ENCODE data around the gene LIFR.
"Not testable (repeated sequence)": the region's sequence is repeated elsewhere in the genome, so short reads cannot be mapped to it uniquely, and the experiment has no call there.

The LIFR gene

DNA sequence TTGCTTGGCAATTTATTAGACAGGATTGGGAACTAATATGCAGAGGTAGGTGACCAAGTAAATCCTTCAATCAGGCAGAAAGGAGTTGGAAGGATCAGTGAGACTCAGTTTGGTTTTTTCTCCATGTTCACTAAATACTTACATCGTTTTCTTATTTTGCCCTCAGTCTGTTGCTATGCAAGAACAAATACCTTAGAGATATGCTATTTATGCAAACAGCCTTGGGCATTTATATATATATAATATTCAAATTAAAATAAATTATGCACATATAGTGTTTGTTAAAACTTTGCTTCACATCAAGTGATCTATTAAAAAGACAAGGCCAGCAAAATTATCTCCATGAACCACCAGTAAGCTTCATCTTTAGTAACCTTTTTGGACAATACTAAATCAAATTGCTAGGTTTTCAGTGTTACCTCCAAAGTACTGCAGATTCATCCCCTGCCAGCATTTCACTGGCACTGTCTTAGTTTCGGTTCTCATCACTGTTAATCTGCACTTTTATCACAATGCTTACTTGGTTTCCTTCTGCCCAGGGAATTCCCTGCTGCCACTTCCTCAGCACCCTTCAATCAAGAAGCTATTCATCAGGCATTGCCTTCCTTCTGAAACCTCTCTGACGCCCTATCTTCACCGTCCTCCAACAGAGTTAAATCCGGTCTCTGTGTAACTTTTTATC, 26.0 kb upstream of the LIFR start:
- FAIRE-seq = no peak

DNA sequence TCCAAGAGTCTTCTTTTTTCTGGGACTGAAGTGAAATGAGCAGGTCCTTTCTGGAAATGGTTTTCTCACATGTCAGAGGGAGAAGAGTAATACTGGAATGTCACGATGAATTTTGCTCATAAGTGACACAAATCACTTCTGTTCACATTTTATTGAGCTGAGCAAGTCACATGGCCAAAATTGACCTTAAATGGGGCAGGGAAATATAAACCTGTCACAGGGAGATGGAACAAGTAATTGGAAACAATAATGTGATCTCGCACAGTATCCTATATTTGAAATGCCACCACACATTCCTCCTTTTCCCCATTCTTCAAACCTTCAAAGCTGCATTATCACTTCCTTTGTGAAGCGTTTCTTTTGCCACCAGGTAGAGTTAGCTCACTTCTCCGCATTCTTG, 25.2 kb upstream of the LIFR start:
- no peak for FAIRE-seq

DNA sequence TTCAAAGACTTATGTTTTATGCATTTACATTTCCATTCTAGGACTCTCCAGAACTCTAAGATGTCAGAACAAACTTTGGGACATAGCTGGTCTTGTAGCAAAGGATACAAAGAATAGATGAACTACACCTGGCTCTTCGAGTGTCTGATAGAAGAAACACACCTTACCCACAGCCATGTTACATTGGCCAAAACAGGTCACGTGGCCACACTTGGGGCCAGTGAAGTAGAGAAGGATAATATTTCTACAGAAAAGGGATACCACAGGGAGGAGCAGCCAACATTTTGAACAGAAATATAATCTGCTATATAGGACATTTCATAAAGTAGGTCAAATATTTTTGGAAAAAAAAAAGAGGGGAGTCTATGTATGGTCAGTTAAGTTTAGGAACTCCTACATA, 22.7 kb upstream of the LIFR start:
- FAIRE-seq = no peak

DNA sequence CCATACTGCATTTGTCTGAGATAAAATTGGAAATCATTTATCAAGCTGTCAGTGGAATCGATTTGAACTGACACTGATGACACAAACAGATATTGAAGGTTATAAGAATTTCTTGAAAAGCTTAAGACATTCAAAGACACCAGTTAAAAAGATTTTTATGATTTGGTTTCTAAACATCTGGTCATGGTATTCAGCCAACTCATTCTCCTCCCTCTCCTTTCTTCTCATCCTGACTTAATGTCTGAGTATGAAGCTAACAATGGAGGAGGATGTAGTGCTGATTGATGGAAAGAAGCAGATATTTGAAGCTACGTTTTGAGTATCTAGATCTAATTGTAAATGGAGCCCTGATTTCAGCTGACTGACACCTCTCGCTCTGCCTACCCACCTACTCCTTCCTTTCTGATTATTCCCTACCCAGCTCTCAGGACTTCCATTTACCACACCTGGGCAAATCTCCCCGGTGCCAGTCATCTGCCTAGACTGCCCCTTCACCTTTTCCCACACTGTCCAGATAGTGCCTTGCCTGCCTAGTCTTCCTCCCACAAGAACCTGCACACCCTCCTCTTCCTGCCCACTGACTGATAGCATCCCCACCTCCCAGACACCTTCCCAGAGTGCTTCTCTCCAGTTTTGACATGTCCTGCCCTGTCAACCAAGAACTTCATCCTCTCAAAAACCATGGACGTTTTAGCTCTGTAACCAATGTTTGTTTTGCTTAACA, 20.7 kb upstream of the LIFR start:
- no peak for FAIRE-seq

DNA sequence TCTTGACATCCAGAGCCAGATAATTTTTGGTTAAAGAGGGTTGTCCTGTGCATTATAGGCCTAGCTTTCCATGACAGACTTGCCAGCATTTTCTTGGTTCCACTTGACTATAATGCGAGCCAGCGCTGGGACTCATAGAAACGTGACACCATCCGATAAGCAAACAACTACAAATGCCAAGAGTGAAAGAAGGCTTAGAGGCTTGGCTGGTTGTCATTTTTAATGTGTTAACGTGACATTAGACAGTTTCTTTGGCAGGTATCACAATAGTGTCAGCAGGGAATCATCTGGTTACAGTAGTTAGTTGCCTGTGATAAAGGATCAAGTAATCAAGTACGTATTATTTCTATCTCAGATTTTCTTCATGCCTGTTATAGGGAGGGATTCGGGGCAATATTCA, 20.0 kb upstream of the LIFR start:
- FAIRE-seq = no peak

DNA sequence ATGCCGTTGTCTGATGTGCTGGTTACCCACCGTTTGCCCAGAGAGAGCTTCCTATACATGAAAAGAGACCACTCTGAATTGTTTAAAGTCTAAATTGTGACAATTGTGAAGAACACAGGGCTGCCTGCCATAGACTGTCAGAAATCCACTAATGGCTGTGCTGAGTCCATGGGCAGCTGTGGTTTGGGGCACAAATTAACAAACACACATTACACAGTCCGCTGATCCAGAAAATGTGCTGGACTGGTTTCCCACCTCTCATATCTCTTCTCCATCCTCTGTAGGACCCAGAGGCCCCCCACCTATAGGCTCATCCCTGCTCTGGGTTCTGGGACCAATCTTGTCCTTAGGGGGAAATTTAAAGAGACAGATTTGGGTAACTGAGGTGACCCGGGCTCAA, 19.0 kb upstream of the LIFR start:
- no peak for FAIRE-seq

DNA sequence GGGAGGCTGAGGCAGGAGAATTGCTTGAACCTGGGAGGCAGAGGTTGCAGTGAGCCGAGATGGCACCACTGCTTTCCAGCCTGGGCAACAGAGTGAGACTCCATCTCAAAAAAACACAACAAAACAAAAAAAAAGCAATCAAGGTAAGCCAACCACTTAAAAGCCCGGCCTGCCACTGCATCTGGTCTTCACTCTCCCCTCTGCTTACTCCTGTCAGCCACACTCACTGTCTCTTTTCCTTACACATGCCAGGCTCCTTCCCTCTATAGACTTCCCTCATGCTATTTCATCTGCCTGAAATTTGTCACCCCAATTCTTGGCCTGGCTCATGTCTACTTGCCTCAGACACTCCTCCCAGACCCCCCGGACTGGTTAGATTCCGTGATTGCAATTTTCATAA, 17.6 kb upstream of the LIFR start:
- FAIRE-seq = no peak

DNA sequence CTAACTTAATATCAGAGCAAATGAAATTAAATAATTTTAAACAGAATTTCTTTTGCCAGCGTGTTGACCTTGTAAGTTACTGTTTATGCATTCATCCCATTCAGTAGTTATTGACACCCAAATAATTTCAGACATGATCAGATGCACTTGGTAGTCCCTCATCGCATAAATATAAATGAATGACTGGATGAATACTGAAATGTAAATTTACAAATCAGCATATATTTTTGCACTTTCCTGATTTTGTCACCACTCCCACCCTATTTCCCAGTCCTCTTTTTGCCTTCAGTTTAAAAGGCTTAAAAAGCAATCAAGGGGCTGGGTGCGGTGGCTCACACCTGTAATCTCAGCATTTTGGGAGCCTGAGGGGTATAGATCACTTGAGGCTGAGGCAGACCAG, 17.1 kb upstream of the LIFR start:
- no peak for FAIRE-seq

DNA sequence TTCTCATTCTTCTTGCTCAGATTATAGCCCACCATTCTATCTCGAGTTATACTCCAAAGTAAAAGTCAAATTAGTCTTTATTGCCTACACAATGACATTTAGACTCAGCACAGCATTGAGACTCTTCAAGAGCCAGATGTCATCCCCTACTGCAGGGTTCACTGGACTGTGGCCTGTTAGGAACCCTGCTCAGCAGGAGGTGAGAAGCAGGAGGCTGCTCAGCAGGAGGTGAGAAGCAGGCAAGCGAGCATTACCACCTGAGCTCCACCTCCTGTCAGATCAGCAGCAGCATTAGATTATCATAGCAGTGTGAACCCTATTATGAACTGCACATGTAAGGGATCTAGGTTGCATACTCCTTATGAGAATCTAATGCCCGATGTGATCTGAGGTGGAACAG, 12.7 kb upstream of the LIFR start:
- no peak for FAIRE-seq

DNA sequence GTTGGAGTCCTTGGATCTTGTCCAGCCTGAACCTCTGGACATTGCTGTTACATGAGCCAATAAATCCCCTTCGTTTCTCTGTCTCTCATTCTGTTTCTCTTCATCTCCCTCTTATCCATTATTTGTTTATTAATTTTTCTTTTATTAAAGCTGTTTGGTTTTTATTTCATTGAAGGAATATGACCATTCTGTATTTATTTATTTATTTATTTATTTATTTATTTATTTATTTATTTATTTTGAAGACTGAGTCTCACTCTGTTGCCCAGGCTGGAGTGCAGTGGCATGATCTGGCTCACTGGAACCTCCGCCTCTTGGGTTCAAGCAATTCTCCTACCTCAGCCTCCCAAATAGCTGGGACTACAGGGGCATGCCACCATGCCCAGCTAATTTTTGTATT, 10.9 kb upstream of the LIFR start:
- FAIRE-seq = not testable (repeated sequence)

DNA sequence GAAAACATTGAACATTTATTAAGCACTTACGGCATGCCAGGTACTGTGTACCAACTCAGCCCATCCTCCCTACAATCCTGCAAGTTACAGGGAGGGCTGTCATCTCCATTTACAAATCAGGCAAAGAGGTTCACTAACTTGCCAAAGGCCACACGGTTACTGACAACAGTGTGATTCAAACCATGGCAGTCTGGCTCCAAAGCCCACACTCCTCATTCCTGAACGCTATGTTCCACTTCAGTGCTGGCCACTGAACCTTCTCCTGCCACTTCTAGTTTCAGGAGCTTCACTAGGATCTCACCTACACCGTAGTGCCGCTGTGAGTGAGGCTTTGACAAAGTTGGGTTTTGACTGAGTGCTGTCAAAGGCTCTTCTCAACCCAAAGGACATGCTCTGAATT, 7.2 kb upstream of the LIFR start:
- FAIRE-seq = no peak

DNA sequence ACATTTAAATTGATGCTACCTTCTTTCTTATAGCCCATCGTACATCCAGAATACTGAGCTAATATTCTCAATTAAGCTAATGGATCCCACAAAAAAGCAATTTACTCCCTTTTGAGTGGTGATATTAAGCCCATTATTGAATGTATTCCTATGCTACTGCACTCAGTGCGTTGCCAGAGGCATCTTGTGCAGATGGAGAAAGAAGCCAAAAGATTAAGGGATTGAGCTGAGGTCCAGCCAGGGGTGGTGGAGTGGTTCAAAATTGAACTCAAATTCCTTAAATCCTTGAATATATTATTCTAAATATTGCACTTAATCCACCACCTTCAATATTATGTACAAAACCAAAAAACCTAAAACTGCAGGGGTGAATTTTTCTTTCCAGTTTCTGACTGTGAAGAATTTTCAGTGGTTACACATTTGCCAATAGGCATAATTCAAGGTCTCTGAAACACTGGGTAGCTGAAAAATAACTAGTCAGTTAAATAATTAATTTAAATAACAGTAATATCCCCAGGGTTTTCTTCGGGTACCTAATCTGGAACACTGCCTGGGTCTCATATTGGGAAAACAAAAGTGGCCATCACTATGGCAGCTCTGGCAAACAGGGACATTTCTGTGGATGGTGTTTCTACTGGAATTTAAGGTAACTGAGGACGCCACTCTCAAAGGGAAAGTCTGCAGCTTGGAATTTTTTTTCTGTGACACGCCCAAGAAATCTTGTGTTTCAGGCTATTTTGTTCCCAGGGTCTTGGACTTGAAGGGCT, 6.2 kb upstream of the LIFR start:
- no peak for FAIRE-seq

DNA sequence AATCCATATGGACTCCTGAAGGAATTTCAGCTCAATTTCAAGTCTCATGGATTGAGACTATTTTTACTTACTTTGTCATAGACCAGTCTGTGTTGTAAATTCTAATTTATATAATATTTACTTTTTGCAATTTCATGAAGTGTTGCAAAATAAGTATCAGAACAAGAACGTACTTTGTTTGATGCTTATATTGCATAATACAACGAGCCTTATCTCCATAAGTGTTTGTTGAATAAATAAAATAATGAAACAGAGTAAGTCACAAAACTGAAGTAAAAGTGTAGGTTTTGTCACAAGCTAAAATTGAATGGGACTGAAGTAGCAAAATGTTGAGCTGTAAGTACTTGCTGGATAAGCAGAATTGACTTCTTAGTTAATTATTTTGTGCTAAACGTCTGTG, 3.0 kb upstream of the LIFR start:
- no peak for FAIRE-seq

DNA sequence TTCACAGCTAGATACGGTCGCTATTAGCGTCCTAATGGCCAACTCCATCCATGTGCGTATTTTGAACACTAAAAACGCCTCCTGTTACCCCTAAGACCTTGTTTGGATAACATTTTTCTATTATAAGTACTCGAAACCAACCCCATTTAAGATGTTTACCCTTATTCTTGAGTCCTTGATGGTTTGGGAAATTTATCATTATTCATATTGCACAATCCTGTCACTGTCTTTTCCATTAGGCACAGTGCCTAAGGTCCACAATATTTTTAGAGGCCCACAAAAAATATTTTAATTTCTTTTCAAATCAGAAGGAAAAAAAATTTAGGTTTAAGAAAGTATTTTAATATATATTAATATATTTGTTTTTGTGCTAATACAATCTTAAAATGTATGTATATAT, 1.3 kb upstream of the LIFR start:
- no peak for FAIRE-seq

DNA sequence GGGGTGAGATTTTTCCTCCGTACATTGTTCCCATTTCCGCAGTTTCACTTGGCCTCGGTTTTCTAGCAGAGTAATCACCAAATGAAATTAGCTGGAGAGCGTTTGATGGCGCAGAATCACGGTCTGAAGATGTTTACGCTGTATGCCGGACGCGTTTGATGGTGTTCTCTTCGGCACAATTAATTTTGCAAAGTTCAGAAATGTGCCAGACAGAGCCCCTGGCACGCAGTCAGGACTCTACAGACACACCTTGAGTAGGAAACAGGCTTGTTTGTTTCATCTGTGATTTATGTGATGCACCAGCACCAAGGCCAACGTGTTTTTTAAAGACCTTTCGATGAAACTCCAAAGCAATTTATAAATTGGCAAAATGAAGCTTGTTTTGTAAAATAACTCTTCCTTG, 863 bp upstream of the LIFR start:
- no peak for FAIRE-seq

DNA sequence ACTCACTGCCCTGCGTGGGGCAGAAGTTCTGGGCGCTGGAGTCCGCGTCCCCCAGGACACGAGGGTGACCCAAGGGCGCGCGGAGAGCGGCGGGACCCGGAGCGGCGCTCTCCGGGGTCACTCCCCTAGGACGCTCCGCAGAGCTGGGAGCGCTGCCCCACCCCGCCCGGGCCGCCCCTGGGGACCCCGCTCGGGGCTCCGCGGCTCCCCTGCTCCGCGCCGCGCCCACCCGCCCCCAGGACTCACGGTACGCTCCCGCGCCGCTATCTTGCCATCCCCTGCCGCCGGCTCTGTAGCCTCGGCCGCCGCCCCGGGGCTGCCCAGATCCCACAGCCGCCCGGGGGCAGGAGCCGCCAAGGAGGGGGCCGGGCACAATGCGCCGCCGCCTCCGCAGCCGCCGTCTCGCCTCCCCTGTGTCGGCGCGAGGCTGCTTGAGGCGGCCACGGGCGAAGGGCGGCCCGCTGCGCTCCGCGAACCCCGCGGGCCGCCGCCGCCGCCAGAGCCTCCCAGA, 303 bp downstream of the LIFR start:
- no peak for FAIRE-seq

DNA sequence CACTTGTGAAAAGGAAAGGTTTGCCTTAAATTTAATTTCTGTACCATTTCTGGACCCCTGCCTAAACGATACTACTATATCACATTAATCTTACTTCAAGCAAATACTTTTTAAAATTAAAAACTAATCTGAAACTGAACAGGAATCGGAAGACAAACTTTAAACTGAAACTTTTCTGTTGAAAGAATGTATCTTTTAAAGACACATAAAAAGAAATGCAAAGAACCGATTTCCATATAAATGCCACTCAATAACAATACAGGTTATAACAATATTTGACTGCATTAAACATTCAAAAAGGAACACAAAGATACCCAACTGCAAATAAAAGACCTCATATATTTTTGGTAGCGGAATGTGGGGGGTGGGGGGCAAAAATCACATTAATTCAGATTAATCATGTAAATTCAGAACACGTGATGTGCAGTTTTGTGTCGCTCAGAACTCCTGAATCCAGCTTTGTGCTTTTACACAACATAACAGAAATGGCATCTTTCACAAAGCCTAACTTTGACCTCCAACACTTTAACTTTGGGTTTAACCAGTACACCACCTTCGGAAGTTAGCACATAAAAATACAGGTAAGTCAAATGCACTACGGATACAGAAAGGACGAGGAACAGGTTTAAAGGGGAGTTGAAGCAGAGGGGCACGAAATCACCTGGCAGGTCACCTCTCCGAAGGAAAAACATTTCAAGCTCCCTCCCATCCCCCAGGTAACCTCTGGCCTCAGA, 925 bp downstream of the LIFR start:
- FAIRE-seq = no peak

DNA sequence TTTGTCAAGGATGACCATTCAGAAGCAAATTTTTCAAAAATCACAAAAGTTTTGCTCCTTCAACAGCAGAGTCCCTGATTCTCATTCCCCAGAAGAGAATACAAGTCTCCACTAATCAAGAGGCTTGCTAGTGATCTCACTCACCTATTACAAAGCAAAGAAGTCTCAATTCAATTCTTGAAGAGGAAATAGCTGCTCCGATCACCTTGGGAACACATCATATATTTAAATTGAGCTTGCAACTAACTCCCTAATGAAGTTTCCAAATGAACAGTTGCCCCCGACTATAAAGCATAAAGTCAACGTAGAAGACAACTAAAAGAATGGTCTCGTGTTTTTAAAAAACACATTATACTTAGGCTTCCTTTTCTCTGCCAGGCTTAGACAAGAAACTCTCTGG, 1.6 kb downstream of the LIFR start:
- FAIRE-seq = no peak

DNA sequence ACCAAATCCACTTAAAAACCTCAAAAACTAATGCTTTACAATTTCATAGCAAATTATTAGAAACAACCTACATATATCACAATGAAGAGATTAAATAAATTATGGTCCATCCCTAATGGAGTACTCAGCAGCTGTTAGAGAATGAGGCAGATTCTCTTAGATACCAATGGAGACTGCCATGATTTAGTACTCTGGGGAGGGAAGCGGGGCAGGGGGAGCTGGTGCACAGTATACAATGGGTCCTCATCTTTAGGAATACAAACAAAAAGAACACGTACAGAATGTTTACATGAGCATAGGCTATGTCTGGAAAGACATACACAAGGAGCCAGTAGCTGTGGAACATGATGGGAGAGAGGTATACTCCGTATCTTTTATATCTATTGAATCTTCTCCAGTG, 2.0 kb downstream of the LIFR start:
- FAIRE-seq = no peak

DNA sequence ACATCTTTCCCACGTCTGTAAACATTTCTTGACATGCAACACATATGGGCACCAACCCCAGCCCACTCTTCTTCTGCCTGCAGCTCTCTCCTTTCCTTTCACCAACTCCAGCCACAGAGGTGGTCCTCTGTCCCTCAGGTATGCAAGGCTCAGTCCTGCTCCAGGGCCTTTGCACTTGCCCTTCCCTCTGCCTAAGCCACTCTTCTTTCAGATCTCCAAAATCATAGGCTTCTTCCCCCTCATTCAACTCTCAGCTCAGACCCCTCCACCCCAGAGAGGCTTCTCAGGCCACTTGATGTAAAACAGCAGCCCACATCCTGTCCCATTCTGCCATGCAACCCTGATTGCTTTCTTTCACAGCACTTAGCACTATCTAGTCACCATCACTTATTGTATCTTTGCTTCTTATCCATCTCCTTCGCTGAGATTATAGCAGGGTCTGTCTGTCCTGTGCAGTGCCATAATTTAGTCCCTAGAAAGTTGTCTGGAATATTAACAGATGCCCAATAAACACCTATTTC, 3.4 kb downstream of the LIFR start:
- FAIRE-seq = no peak

DNA sequence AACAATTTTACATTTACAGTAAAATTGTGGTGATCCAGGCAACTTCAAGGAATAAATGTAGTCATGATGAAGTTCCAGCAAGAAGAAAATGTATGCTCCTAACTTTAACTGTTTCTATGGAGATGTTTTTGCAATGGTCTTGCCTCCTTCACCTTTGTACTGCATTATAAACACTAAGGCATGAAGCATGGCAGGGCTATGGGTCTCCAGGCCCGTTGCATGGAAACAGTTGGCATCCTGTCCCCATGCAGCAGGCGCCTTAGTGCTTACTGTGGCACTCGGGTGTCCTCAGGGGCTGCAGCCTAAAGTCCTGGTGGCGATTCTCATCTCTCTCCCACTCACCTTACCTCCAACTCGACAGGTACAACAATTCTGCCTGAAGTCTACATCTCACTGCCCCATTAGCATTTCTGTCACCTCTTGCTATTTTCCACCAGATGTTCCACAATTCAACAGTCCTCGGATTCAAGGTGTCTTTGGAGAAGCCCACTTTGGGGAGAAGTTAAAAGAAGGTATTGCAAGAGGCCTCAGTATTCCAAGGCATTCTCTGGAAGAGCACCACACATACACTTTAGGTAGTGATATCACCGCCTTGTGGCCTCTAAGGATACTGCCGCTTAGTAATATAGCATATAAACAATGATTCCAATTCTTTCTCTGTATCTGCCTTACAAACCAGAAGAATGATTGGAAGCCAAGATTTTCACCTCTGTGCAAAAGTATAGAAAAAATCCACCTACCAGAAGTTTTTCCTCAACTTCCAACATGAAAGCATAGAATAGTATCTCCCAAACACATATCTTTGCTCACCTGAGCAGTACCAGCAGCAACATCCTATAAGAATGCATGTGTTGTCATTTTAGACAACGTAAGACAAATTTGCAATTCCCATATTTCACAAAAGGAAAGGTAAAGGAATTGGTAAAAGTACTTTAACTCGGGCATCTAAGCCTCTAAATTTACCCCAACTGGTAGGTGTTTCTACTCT, 5.1 kb downstream of the LIFR start:
- no peak for FAIRE-seq
